ENCODE data around the gene CSMD2. TPM values are rescaled to one million over a fixed set of nuclear protein-coding genes. Genes with fewer than 3 reads are reported as not detected.

Gene CSMD2
- total and polyA plus RNA-seq, 2 of the 4 experiments (the other 2 are of a cell fraction), result under 0.01 to 0.36 TPM

GRCh38 chr1:33709783-33710718 is 455.0 kb downstream of the CSMD2 start:
- no peaks in the 10 kb centered on the region for H3K9me1 ChIP-seq (ENCODE audit: insufficient read depth, low read length)
- H2BK20ac ChIP-seq (ENCODE audit: low read depth, low read length), result no peak overlapping the region
- no peak overlapping the region for H3K23ac ChIP-seq (ENCODE audit: low read depth, low read length)
- H2BK120ac ChIP-seq (ENCODE audit: low read depth, low read length), result no peak overlapping the region
- H2BK15ac ChIP-seq (ENCODE audit: low read depth, low read length), result no peak overlapping the region
- no peaks in the 10 kb centered on the region for H3K79me1 ChIP-seq (ENCODE audit: low read depth in 1 of 2, low read length in 2 of 2)
- H3K4me3 ChIP-seq (ENCODE audit: insufficient read depth, low read depth, low read length), result no peak overlapping the region
- no peaks in the 10 kb centered on the region for H4K20me1 ChIP-seq (ENCODE audit: insufficient read depth, low read length)
- H3K14ac ChIP-seq (replicated peaks; ENCODE audit: low read depth, low read length), result no peak overlapping the region
- H3K56ac ChIP-seq (ENCODE audit: extremely low read depth, insufficient read depth, low read length), result no peak overlapping the region
- no peaks in the 10 kb centered on the region for H3K27me3 ChIP-seq (ENCODE audit: control insufficient read depth, insufficient read depth, low read length)
- H4K5ac ChIP-seq (ENCODE audit: low read depth, low read length), result no peak overlapping the region
- H2AK9ac ChIP-seq (replicated peaks; ENCODE audit: low read depth, low read length, poor library complexity), result no peak overlapping the region
- no peak overlapping the region for H2AFZ ChIP-seq (replicated peaks; ENCODE audit: low read length, poor library complexity)
- H4K8ac ChIP-seq (ENCODE audit: low read depth in 2 of 2, low read length in 2 of 2), result no peak overlapping the region
- in situ Hi-C loops (cut with MboI; ENCODE audit: low sequenced_read_pairs), result no loop called here
- CTCF ChIA-PET, result no interaction called here
- WGBS, 2 experiments (ENCODE audit: extremely low coverage in 2 of 2, insufficient read length in 1 of 2), result no CpG with 5 or more reads among the region's 6 CpGs
- dilution Hi-C loops (cut with HindIII; ENCODE audit: low sequenced_read_pairs, unreplicated experiment), result no loop called here
- no peak overlapping the region for H3K4me2 ChIP-seq (ENCODE audit: low read depth, low read length)
- intact Hi-C loops (cut with micrococcal nuclease), result no loop called here
- no peak overlapping the region for H3K4ac ChIP-seq (ENCODE audit: low read depth, low read length)
- H4K91ac ChIP-seq (ENCODE audit: insufficient read depth, low read depth, low read length), result no peak overlapping the region
- H3K27ac ChIP-seq (ENCODE audit: insufficient read depth, low read length), result no peak overlapping the region
- no TSS peak for BruUV-seq (replicated peaks)
- no peak overlapping the region for H2BK5ac ChIP-seq (ENCODE audit: low read depth, low read length, poor library complexity, severe bottlenecking)
- no peaks in the 10 kb centered on the region for H3K4me1 ChIP-seq (ENCODE audit: control insufficient read depth, insufficient read depth, low read length)
- no peak overlapping the region for H3K9ac ChIP-seq (ENCODE audit: low read depth, low read length)
- H3K36me3 ChIP-seq (ENCODE audit: control insufficient read depth, insufficient read depth, low read length), result no peaks in the 10 kb centered on the region
- peaks cover 2% of the 10 kb centered on the region; the same call in 1 of the 2 replicates for H3K9me3 ChIP-seq (ENCODE audit: control insufficient read depth, insufficient read depth, low read length)
- no peak overlapping the region for H3K18ac ChIP-seq (ENCODE audit: low read depth, low read length)
- ATAC-seq (ENCODE audit: low read depth), result no peak
- DNase-seq, result no peak
- H2AK5ac ChIP-seq (ENCODE audit: low read depth, low read length), result no peak overlapping the region
- POLR2A ChIA-PET (ENCODE audit: unreplicated experiment), result no interaction called here
- TF ChIP-seq BHLHE40 (IDR thresholded peaks at IDR 0.05; ENCODE audit: low read depth, low read length), result no peak
- no peak for TF ChIP-seq MXI1 (IDR thresholded peaks at IDR 0.05; ENCODE audit: borderline replicate concordance, low read depth, low read length)
- no peak for TF ChIP-seq MAZ (IDR thresholded peaks at IDR 0.05; ENCODE audit: borderline replicate concordance, low read depth, low read length)
- no peak for TF ChIP-seq POLR2A (IDR thresholded peaks at IDR 0.05; ENCODE audit: low read depth, low read length)
- no peak for TF ChIP-seq RFX5 (IDR thresholded peaks at IDR 0.05; ENCODE audit: low read depth, low read length)
- no peak for TF ChIP-seq FOS (IDR thresholded peaks at IDR 0.05; ENCODE audit: low read depth, low read length)
- no peak for TF ChIP-seq MAFK (IDR thresholded peaks at IDR 0.05; ENCODE audit: low read depth, low read length)
- TF ChIP-seq USF2 (IDR thresholded peaks at IDR 0.05; ENCODE audit: low read depth, low read length), result no peak
- no peak for TF ChIP-seq CEBPB (IDR thresholded peaks at IDR 0.05; ENCODE audit: low read depth, low read length)
- no peak for TF ChIP-seq ELK1 (IDR thresholded peaks at IDR 0.05; ENCODE audit: borderline replicate concordance, low read depth, low read length)
- no peak for TF ChIP-seq RCOR1 (IDR thresholded peaks at IDR 0.05; ENCODE audit: insufficient replicate concordance, low read length)
- TF ChIP-seq RAD21 (IDR thresholded peaks at IDR 0.05; ENCODE audit: low read length), result no peak
- no peak for TF ChIP-seq NFE2L2 (IDR thresholded peaks at IDR 0.05; ENCODE audit: low read depth, low read length)
- no peak for TF ChIP-seq CHD1 (IDR thresholded peaks at IDR 0.05; ENCODE audit: low read depth, low read length)
- no peak for TF ChIP-seq SMC3 (IDR thresholded peaks at IDR 0.05; ENCODE audit: low read depth, low read length)
